ENCODE results near the gene OR51B6. TPM values are rescaled to one million over a fixed set of nuclear protein-coding genes. Genes with fewer than 3 reads are reported as not detected.

OR51B6 gene
- total RNA-seq, 4 donors from 2014 or later, result not detected

DNA sequence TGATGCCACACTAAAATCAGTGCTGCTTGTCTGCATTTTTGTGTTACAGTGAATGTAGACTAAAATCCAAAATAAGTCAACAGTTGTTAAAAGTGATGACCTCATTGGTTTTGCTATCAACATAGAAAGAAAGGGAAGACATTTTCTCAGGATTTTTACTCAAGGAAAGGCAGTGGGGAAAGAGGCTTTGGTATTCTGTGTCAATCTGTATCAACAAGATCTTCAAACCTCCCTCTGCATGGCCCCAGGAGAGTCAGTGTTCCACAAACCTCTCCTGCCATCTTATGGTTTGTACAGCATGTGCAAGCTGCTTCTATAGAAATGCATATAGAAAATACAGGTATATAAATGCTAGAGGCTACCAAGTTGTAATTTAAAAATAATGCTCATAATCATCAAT is 18.5 kb downstream of the OR51B6 start:
- Histone ChIP-seq H3K27ac (no peak overlapping the region), H3K36me3 (no peaks in the 10 kb centered on the region), H3K4me3 (no peak overlapping the region), H3K27me3 (no peaks in the 10 kb centered on the region), H3K4me1 (no peaks in the 10 kb centered on the region), H3K9me3 (peaks cover 0 to 5% (median 0%) of the 10 kb centered on the region in 4 donors)
- DNase-seq (ENCODE audit: low spot score in 2 of 2), result no peak
- TF ChIP-seq EP300 (IDR thresholded peaks at IDR 0.05) (no peak), POLR2A (IDR thresholded peaks at IDR 0.05) (no peak)
- TF ChIP-seq, protein P1, sequence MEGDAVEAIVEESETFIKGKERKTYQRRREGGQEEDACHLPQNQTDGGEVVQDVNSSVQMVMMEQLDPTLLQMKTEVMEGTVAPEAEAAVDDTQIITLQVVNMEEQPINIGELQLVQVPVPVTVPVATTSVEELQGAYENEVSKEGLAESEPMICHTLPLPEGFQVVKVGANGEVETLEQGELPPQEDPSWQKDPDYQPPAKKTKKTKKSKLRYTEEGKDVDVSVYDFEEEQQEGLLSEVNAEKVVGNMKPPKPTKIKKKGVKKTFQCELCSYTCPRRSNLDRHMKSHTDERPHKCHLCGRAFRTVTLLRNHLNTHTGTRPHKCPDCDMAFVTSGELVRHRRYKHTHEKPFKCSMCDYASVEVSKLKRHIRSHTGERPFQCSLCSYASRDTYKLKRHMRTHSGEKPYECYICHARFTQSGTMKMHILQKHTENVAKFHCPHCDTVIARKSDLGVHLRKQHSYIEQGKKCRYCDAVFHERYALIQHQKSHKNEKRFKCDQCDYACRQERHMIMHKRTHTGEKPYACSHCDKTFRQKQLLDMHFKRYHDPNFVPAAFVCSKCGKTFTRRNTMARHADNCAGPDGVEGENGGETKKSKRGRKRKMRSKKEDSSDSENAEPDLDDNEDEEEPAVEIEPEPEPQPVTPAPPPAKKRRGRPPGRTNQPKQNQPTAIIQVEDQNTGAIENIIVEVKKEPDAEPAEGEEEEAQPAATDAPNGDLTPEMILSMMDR (IDR thresholded peaks at IDR 0.05), result no peak

DNA sequence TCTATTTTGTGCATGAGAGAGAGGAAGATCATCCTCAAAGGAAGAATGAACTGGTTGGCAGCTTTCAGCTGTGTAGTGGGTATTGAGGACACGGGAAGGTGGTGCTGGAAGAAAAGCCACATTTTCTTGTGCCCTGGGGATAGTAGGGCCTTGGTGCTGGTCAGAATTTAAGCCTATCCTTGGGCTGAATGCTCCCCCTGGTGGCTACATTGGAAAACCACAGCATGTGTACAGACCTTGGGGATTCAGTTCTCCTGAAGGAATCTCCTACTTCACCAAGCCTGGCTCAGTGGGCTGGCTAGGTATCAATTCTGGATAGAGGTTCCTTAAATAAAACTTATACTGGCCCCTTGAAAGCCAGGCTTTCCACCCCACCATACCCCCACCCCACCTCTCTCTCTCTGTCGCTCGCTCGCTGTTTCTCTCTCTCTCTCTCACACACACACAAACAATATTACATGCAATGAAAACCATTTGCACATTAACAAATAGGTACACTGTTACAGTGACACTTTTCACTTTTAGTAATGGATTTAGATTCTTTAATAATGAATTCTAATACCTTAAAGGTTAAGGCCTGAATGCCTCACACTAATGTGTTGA is 29.5 kb downstream of the OR51B6 start:
- Histone ChIP-seq H3K27me3 (no peaks in the 10 kb centered on the region), H3K36me3 (no peaks in the 10 kb centered on the region), H3K4me3 (no peak overlapping the region), H3K27ac (no peak overlapping the region), H3K4me1 (no peaks in the 10 kb centered on the region), H3K9me3 (no peaks in the 10 kb centered on the region)
- peak in 1 of 2 donors; percentile 22 for DNase-seq (ENCODE audit: low spot score in 2 of 2)
- 70 to 71% methylated on average over 4 of the region's 4 CpGs for WGBS, 2 donors
- TF ChIP-seq EP300 (IDR thresholded peaks at IDR 0.05) (no peak), POLR2A (IDR thresholded peaks at IDR 0.05) (no peak)
- TF ChIP-seq, protein P1 (IDR thresholded peaks at IDR 0.05), result peak; percentile 20 to 46 (median 37)

DNA sequence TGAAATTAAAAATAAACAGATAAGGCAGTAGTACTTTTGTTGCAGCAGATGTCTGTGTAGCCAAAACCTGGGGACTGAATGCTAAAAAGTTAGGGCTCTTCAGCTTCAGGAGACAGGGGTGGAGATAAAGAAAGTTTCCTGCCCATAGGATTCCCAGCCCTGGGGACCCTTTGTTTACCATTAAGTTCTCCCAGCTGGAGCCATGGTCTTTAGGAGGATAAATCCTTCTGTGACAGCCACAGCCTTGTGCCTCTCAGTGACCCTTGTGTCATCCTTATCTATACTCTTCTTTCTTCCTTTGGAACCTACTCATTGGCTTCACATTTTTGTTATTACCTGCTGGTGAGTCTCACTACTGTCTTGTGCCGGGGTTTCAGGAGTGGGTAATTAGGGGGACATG is 32.3 kb downstream of the OR51B6 start, which contains the start of gene OR51M1:
OR51M1 (plus strand) TSS at position 237 of the 400 bp plus-strand sequence. CDS start 5,587 bp downstream, outside the sequence.
- Histone ChIP-seq H3K36me3 (no peaks in the 10 kb centered on the region), H3K4me1 (no peaks in the 10 kb centered on the region), H3K9me3 (no peaks in the 10 kb centered on the region), H3K27ac (no peak within 1 kb of the TSS), H3K27me3 (no peaks in the 10 kb centered on the region), H3K4me3 (no peak within 1 kb of the TSS)
- DNase-seq (ENCODE audit: low spot score in 2 of 2), result no peak
- TF ChIP-seq POLR2A (IDR thresholded peaks at IDR 0.05) (no peak), EP300 (IDR thresholded peaks at IDR 0.05) (no peak)
- TF ChIP-seq, protein P1 (IDR thresholded peaks at IDR 0.05), result no peak
- WGBS, 2 donors, result 49 to 58% methylated on average over 1 of the region's 1 CpG

DNA sequence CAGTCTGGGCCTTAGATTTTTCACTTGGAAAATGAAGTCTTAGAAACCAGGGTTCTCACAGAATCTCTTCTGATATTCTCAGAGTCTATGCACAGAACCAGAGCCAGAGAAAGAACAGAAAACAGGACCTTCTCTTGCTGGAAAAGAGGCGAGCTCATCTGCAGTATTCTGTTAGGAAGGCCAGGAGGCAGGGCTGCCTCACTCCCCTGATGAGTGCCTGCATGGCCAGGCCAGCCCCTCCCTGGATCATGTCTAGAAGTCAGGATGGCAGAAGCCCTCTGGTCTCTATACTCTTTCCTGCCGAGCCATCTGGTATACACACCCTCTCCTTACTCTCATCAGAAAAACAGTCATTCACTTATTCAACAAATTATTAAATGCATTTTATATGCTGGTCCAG is 33.0 kb downstream of the OR51B6 start:
- H3K4me3 ChIP-seq, result no peak overlapping the region
- 54 to 70% methylated on average over 2 of the region's 2 CpGs for WGBS, 2 donors
- no peaks in the 10 kb centered on the region for H3K36me3 ChIP-seq

DNA sequence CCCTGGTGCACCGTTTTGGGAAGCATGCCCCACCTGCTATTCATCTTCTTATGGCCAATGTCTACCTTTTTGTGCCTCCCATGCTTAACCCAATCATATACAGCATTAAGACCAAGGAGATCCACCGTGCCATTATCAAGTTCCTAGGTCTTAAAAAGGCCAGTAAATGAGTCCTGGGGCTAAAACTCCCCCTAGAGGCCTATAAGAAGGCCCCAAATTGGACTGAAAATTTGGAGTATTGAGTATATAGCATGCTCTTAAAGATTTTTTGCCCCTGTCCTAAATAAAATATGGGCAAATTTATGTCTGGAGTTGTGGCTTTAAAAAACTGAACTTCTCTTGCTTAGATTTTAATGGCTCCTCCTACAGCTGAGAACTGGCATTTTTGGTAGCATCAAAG is 38.9 kb downstream of the OR51B6 start:
- H3K4me1 ChIP-seq, result no peaks in the 10 kb centered on the region
- 67 to 81% methylated on average over 2 of the region's 2 CpGs for WGBS, 2 donors
- H3K27me3 ChIP-seq, result no peaks in the 10 kb centered on the region
- H3K27ac ChIP-seq, result no peak overlapping the region
- DNase-seq (ENCODE audit: low spot score in 2 of 2), result no peak
- H3K9me3 ChIP-seq, result no peaks in the 10 kb centered on the region
- H3K36me3 ChIP-seq, result no peaks in the 10 kb centered on the region
- TF ChIP-seq EP300 (IDR thresholded peaks at IDR 0.05), result no peak
- TF ChIP-seq, protein P1 (IDR thresholded peaks at IDR 0.05), result no peak
- no peak for TF ChIP-seq POLR2A (IDR thresholded peaks at IDR 0.05)
- no peak overlapping the region for H3K4me3 ChIP-seq

More for the DNA sequence above, 33.0 kb downstream of the OR51B6 start:
- TF ChIP-seq POLR2A (IDR thresholded peaks at IDR 0.05), result no peak
- TF ChIP-seq, protein P1 (IDR thresholded peaks at IDR 0.05), result no peak
- TF ChIP-seq EP300 (IDR thresholded peaks at IDR 0.05), result no peak
- no peaks in the 10 kb centered on the region for H3K9me3 ChIP-seq
- H3K27me3 ChIP-seq, result no peaks in the 10 kb centered on the region
- H3K27ac ChIP-seq, result no peak overlapping the region
- DNase-seq (ENCODE audit: low spot score in 2 of 2), result no peak
- H3K4me1 ChIP-seq, result no peaks in the 10 kb centered on the region
